ENCODE results near the gene PDGFC. TPM values are rescaled to one million over a fixed set of nuclear protein-coding genes. Genes with fewer than 3 reads are reported as not detected.

The PDGFC gene
- polyA plus RNA-seq, 1 donor from 2014 or later, result 3.8 TPM

GRCh38 chr4:156971165-156971675 is 379 bp downstream of the PDGFC start:
- Histone ChIP-seq H3K27me3 (ENCODE audit: insufficient read depth, low read depth, low read length) (no peaks in the 10 kb centered on the region), H3K36me3 (ENCODE audit: insufficient read depth, low read length) (no peaks in the 10 kb centered on the region), H3K9me3 (ENCODE audit: low read length) (no peaks in the 10 kb centered on the region), H2AFZ (ENCODE audit: low read depth, low read length) (no peak overlapping the region), H3F3A (ENCODE audit: insufficient read depth, low read length, poor library complexity, severe bottlenecking) (peaks cover 3% of the 10 kb centered on the region), H3K9ac (ENCODE audit: low read length) (peak overlapping the region; percentile 63), H3K4me2 (ENCODE audit: low read length) (peak overlapping the region; percentile 59), H3K9me2 (ENCODE audit: insufficient read depth, low read length) (no peaks in the 10 kb centered on the region), H3K79me2 (replicated peaks; ENCODE audit: insufficient read depth, low read length) (peaks cover 24% of the 10 kb centered on the region), H3K4me3 (ENCODE audit: low read length) (peak overlapping the region; percentile 75), H3K27ac (ENCODE audit: low read length) (peak overlapping the region; percentile 1), H4K20me1 (ENCODE audit: insufficient read depth) (no peaks in the 10 kb centered on the region)
- TF ChIP-seq POLR2AphosphoS5 (IDR thresholded peaks at IDR 0.05) (no peak), REST (IDR thresholded peaks at IDR 0.05; ENCODE audit: borderline replicate concordance) (no peak), EZH2 (IDR thresholded peaks at IDR 0.05; ENCODE audit: borderline replicate concordance, insufficient read depth, low read length, poor library complexity, severe bottlenecking) (no peak), TAF1 (IDR thresholded peaks at IDR 0.05; ENCODE audit: low read depth) (peak; percentile 38)

GRCh38 chr4:156970501-156971164 is 966 bp downstream of the PDGFC start:
- Histone ChIP-seq H3K79me2 (replicated peaks; ENCODE audit: insufficient read depth, low read length) (peaks cover 25% of the 10 kb centered on the region), H3K27ac (ENCODE audit: low read length) (peak overlapping the region; percentile 1), H3K4me3 (ENCODE audit: low read length) (peak overlapping the region; percentile 75)

More at GRCh38 chr4:156970501-156971164, 966 bp downstream of the PDGFC start:
- Histone ChIP-seq H4K20me1 (ENCODE audit: insufficient read depth) (no peaks in the 10 kb centered on the region), H3K9me3 (ENCODE audit: low read length) (no peaks in the 10 kb centered on the region), H3F3A (ENCODE audit: insufficient read depth, low read length, poor library complexity, severe bottlenecking) (peaks cover 3% of the 10 kb centered on the region), H3K9me2 (ENCODE audit: insufficient read depth, low read length) (no peaks in the 10 kb centered on the region), H2AFZ (ENCODE audit: low read depth, low read length) (no peak overlapping the region), H3K9ac (ENCODE audit: low read length) (peak overlapping the region; percentile 63), H3K36me3 (ENCODE audit: insufficient read depth, low read length) (no peaks in the 10 kb centered on the region), H3K27me3 (ENCODE audit: insufficient read depth, low read depth, low read length) (no peaks in the 10 kb centered on the region), H3K4me2 (ENCODE audit: low read length) (peak overlapping the region; percentile 59)
- TF ChIP-seq RAD21 (conservative IDR thresholded peaks at IDR 0.05) (peak; percentile 56), CTCF (IDR thresholded peaks at IDR 0.05; ENCODE audit: poor library complexity, severe bottlenecking) (peak; percentile 65), SMC3 (conservative IDR thresholded peaks at IDR 0.05; ENCODE audit: poor library complexity) (peak; percentile 58), EP300 (conservative IDR thresholded peaks at IDR 0.05; ENCODE audit: poor library complexity, severe bottlenecking) (no peak), REST (IDR thresholded peaks at IDR 0.05; ENCODE audit: borderline replicate concordance) (no peak), MXI1 (conservative IDR thresholded peaks at IDR 0.05; ENCODE audit: poor library complexity, severe bottlenecking) (no peak), EZH2 (IDR thresholded peaks at IDR 0.05; ENCODE audit: borderline replicate concordance, insufficient read depth, low read length, poor library complexity, severe bottlenecking) (no peak), TAF1 (IDR thresholded peaks at IDR 0.05; ENCODE audit: low read depth) (no peak), POLR2AphosphoS5 (IDR thresholded peaks at IDR 0.05) (no peak)
